ENCODE measurements around the gene FGFR4.

- TF ChIP-seq CTCF (IDR thresholded peaks at IDR 0.05): no peak
- no peak for TF ChIP-seq POLR2A (IDR thresholded peaks at IDR 0.05)
Observed at GRCh38 chr5:177065491-177065890, 21.2 kb upstream of the FGFR4 start.

All from testis (tissue), 2 donors.